Stimulated activated CD4-positive, alpha-beta T cell treated with anti-CD3 and anti-CD28 coated beads, TNF-alpha, amount 100 ng/mL, for 4 hours (primary cell): ENCODE results near the gene DLGAP3.

Experiments used
- DNase-seq, 3 experiments: peaks; one replicate each; pipeline ENCODE4 v3.0.0-alpha.2; 2020; ENCODE audit warnings: low read depth in 3 of 3

DLGAP3 gene

DNA sequence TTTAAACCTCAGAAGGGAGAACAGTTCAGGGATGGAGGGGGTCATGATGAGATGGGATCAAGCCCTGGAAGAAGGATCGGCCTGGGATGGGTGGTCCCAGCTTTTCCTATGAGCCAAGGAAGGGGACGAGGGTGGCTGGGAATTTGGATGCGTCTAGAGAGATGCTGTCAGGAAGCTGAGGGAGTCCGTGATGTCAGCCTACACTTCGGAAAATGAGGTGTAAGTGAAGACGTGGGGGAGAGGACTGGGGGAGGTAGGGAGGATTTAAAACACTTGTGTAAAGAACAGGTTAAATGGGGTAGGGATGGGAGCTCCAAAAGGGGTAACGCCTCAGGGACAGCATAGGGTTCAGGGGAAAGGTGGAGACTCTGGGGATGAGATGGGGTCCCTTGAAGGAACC, 27.5 kb downstream of the DLGAP3 start:
- no peak for DNase-seq

- no peak for DNase-seq
Observed at GRCh38 chr1:34900775-34901502, 28.5 kb downstream of the DLGAP3 start.

GRCh38 chr1:34899906-34900305, 29.5 kb downstream of the DLGAP3 start:
- no peak for DNase-seq

DNA sequence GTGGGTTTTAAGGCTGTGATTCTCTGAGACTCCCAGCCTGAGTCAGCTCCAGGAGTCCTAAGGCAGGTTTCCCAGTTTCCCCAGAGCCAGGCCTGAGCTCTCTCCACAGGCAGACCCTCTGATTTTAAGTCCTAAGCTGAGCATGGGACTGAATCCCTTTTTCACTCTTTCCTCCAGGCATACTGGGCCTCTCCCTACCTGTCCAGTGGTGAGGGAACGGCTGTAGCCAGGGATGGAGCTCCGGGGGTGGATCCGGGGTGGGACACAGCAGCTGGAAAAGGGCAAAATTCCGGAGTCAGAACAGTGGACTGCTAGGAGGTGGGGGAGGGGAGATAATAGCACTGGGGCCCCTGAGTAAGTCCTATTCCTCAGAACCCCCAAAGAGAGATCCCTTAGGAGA, 30.0 kb downstream of the DLGAP3 start:
- DNase-seq = no peak

DNA sequence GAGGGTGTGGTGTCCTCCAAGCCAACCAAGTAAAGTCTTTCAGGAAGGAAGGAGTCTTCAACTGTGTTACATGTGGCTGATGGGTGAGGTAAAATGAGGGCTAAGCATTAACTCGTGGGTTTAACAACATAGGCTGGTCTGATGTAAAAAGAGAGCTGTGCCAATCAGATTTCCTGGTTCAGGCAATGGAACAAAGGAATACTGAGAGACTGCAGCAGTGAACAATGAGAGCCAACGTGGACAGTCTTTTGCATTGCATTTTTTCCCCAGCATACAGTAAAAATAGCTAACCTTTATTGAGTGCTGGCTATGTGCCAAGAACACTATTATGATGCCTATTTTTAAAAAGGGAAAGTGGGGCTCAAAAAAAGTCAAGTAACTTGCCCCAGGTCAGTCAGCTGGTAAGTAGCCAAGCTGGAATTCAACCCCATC, 31.1 kb downstream of the DLGAP3 start:
- no peak for DNase-seq

DNA sequence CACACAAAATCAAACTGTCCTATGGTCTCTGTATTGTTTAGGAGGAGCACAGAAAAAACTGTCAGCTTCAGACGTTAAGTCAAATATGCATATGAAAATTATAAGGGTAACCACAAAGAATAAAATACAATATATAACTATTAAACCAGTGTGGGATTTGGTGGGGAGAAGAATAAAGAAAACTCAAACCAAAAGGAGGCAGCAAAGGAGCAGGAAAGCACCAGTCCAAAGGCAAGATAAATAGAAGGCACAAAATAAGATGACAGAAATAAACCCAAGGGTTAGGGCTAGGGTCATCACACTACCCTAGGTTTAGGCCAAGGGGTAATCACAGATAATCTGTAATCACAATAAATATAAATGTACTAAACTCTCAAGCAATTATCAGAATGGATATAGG, 32.8 kb downstream of the DLGAP3 start:
- no peak for DNase-seq

- no peak for DNase-seq
Observed at GRCh38 chr1:34889705-34890104, 39.7 kb downstream of the DLGAP3 start.

DNA sequence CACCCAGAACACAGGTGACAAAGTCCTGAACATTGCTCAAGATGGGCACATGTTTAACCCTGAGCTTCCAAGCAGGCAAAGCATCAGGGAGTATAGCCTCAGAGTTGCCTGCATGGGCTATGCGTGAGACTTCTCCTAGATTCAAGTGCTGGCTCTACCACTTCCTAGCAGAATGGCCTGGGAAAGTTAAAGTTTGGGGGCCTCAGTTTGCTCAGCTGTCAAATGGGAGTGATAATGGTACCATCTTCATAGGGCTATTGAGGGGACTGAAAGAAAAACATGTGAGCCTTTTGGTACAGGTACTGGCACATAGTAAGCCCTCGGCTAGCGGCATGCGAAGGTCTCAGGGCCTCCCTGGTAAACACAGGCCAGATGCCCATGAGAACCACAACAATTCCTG, 41.9 kb downstream of the DLGAP3 start:
- no peak for DNase-seq

DNA sequence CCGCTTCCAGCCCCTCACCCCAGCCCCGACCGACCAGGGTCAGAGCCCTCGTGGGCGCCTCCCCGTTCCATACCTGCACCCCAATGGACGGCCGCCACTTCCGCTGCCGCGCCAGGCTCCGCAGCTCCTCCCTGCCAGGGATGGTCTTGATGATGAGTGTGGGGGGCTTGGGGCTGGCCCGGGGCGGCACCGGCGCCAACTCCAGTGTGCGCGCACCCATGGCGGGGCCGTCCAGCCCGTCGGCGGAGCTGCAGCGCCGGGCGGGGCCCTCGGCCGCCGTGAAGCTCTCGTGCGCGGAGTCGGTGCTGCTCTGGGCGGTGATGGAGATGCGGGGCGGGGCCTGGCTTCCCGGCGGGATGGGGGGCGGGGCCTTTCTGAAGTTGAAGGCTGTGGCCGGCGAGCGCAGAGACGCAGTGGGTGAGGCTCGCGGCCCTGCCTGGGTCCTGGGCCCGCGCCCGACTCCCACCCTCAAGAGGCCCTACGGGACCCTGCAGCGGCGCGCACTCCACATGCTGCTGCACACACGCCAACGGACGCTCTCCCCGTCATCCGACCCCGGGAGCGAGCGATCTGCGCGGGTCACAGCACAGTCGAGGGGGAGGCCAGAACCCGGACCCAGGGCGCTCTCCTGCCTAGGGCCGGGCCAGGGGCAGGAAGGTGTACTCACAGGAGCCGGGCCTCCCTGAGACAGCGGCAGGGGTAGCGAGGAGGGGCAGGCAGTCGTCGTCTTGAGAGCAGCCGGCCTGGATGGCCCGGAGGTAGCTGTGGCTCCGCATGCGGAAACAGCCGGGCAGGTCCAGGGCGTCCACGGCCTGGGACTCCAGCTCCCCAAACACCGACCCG, 43.8 kb downstream of the DLGAP3 start:
- DNase-seq = peak; percentile 22 to 35 (median 30)

DNA sequence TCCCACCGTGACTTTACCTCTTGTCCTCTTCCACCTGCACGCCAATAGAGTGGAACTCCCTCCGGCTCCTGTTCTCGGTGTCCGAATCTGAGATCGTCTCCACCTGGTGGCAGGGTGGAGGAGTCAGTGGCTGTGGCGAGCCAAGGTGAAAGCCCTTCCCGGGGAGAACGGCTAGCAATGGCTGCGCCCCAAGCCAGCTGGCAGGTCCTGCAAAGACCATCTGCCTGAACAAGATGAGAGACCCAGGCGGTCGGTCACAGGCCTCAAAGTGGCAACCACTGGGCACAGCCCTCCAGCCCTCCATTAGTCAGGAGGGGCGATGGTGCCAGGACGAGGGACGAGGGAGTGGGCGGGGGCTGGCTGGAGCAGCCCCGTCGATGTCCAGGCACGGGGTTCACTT, 44.5 kb downstream of the DLGAP3 start:
- DNase-seq = no peak

- no peak for DNase-seq
Observed at GRCh38 chr1:34884536-34884935, 44.9 kb downstream of the DLGAP3 start.

- no peak for DNase-seq
Observed at GRCh38 chr1:34879230-34879629, 50.2 kb downstream of the DLGAP3 start.

GRCh38 chr1:34876406-34876805, 53.0 kb downstream of the DLGAP3 start:
- DNase-seq = no peak

- no peak for DNase-seq
Observed at GRCh38 chr1:34874296-34874952, 55.0 kb downstream of the DLGAP3 start.

DNA sequence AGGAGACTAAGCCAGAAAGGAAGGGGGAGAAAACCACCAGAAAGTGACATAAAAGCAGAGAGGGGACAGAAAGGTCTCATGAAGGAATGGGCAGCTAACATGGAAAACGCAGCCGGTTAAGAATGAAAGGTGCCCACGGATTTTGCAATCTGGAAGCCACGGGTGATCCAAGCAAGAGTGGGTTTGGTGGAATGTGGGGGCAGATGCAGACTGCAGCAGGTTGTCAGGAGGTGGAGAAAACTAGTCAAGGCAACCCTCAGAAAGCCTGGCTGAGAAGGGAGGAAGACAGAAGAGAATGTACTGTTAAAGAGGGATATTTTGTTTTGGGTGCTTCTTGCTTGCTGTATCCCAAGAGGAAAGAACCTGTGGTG, 57.3 kb downstream of the DLGAP3 start:
- DNase-seq = no peak

DNA sequence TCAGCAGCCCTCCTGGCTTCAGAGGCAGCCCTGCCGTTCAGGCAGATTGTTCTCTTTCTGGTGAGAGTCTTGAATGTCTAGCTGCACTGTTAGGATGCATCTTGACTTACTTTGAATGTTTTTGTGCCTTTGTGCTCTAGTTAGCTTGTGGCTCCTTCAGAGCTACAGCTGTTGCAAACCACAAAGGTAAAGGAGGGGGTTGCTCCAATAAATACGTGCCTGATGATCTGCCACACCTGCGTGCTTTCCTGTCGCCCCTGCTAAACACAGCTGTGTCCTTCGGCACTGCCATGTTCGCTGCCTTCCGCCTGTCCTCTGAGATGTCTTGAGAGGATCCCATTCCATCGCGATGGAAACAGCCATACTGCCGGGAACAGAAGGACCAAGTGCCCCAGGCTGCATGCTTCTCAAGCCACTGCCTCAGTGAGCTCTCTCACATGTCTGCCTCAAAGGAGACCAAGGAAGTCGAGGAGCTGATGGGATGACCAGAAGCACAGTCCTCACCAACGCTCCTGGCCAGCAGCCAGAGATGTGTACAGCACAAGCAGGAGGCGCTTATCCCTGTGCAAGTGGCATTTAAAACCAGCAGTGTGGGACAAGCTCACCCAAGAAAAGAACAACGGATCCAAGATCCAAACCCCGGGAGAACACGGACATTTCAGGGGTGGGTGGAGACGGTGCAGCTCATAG, 57.9 kb downstream of the DLGAP3 start:
- DNase-seq = no peak

DNA sequence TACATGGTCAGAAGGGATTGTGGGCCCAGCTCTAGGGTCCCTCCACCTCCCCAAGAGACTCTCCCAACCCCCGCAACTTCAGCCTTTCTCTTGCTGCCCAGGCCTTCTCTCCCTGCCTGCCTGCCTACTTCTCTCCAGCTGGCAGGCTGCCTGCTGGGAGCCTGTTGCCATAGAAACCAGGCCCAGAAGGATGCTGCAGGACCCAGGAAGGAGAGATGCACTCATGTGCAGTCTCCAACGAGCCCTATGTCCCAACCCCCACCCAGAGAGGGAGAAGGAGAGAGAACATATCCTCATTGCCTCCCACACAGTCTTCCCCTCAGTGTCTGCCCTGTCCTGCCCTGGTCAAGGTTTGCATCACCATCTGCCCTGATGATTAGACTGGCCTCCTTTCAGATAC, 59.1 kb downstream of the DLGAP3 start:
- no peak for DNase-seq

DNA sequence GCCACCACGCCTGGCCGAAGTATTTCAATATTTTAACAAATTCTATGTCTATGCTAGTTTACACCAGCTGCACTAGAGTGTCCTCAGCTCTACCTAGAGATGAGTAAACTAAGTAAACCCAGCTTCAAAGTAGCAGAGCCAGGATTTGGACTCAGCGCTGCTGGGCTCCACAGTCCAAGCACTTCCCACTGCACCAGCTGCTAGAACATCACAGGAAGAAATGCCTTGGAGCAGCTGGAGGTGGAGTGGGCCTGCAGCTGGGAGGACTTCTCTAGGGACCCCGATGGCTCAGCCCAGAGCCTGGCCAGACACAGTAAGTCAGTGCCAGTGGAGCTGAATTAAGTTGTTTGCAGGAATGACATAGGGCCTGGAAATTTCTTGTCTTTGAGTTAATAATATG, 59.7 kb downstream of the DLGAP3 start:
- no peak for DNase-seq

- no peak for DNase-seq
Observed at GRCh38 chr1:34868230-34869049, 61.0 kb downstream of the DLGAP3 start.

- no peak for DNase-seq
Observed at GRCh38 chr1:34867415-34867814, 62.0 kb downstream of the DLGAP3 start.

DNA sequence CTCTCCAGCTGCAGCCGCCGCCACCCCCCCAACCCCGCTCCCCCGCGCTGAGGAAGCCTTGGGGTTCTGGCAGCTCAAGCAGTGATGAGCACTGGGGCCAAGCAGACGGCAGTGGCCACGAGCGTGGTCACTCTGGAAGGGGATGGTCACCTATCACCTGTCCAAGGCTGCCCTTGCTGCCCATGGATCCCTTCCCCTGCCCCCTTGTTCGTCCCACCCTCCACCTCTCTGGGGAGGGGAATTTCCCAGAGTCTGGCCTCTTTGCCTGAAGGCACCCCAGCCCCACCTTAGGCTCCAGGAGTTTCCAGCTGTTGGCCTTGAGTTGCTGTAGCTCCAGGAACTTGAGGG, 62.7 kb downstream of the DLGAP3 start:
- DNase-seq = no peak
